ENCODE results near the gene AKAP6.

- no peak for TF ChIP-seq CHD1 (IDR thresholded peaks at IDR 0.05; ENCODE audit: low read depth, low read length)
- no peak for TF ChIP-seq SP1 (IDR thresholded peaks at IDR 0.05; ENCODE audit: low read depth, low read length)
- TF ChIP-seq CTCF (IDR thresholded peaks at IDR 0.05; ENCODE audit: control extremely low read depth in 1 of 3, insufficient read depth in 1 of 3, low read depth in 1 of 3, low read length in 3 of 3): no peak
- no peak for TF ChIP-seq HDAC2 (IDR thresholded peaks at IDR 0.05; ENCODE audit: borderline replicate concordance in 1 of 2, low read depth in 2 of 2, low read length in 2 of 2)
- TF ChIP-seq ATF3 (IDR thresholded peaks at IDR 0.05; ENCODE audit: insufficient read depth, low read depth, low read length): no peak
These were observed 125.0 kb downstream of the AKAP6 start for GRCh38 chr14:32453857-32454810.
